Transverse colon (tissue), 4 donors: Measurements from ENCODE around the gene ARID3B. TPM values are rescaled to one million over a fixed set of nuclear protein-coding genes. Genes with fewer than 3 reads are reported as not detected.

Experiments
- DNase-seq: peaks from one replicate; pipeline ENCODE4 v3.0.0-alpha.2; 2019
- H3K27ac ChIP-seq, 4 donors: fragments of 200-600 bp; sonication (generic); 2 replicates each; pipeline ENCODE4 v1.5.1; 2016 to 2018; ENCODE audit warnings: inconsistent platforms in 4 of 4
- H3K27me3 ChIP-seq: fragments of 200-600 bp; sonication (generic); 2 replicates; pipeline ENCODE4 v1.5.1; 2017; ENCODE audit warnings: inconsistent platforms
- H3K36me3 ChIP-seq, 4 donors: fragments of 200-600 bp; sonication (generic); 2 replicates each; pipeline ENCODE4 v1.5.1; 2017 to 2019; ENCODE audit warnings: inconsistent platforms in 4 of 4
- H3K4me1 ChIP-seq, 4 donors: fragments of 200-600 bp; sonication (generic); 2 replicates each; pipeline ENCODE4 v1.5.1; 2017 to 2020; ENCODE audit warnings: inconsistent platforms in 4 of 4
- H3K4me3 ChIP-seq, 4 donors: fragments of 200-600 bp; sonication (generic); 1 replicate in 1 of 4; 2 replicates in 3 of 4; pipeline versions ENCODE4 v1.5.1 to v1.6.1; 2017 to 2019; ENCODE audit warnings: inconsistent platforms in 4 of 4
- H3K9me3 ChIP-seq, 2 donors: fragments of 200-600 bp; sonication (generic); 2 replicates each; pipeline ENCODE4 v1.5.1; 2017 to 2019; ENCODE audit warnings: inconsistent platforms in 2 of 2
- CTCF ChIP-seq, 5 experiments: fragments of 200-600 bp in 3 of 5; fragments of 450-650 bp in 2 of 5; sonication (generic) in 3 of 5; IDR thresholded peaks; 1 replicate in 2 of 5; 2 replicates in 3 of 5; pipeline ENCODE4 v1.5.1; 2016 to 2017; ENCODE audit warnings: antibody characterized with exemption in 5 of 5, inconsistent platforms in 3 of 5, mild to moderate bottlenecking in 2 of 5, moderate library complexity in 1 of 5
- EP300 ChIP-seq: sonication (generic); formaldehyde crosslinking; IDR thresholded peaks from one replicate; pipeline ENCODE4 v1.6.1; 2017; ENCODE audit warnings: antibody characterized with exemption, low read depth
- POLR2A ChIP-seq: fragments of 450-650 bp; IDR thresholded peaks from one replicate; pipeline ENCODE4 v1.6.1; 2016; ENCODE audit warnings: antibody characterized with exemption, mild to moderate bottlenecking, moderate library complexity
- POLR2AphosphoS5 ChIP-seq, 3 donors: sonication (generic); formaldehyde crosslinking; IDR thresholded peaks; one replicate each; pipeline ENCODE4 v1.6.1; 2016; ENCODE audit warnings: antibody characterized with exemption in 3 of 3
- WGBS, 2 donors: methylation state at CpG; one replicate each; pipeline ENCODE4 v1.1.5; 2018; ENCODE audit warnings: low coverage in 1 of 2; 5-methylcytosine and 5-hydroxymethylcytosine counted together
- in situ Hi-C, 4 donors: fragments of 200-750 bp; cut with MboI; loops; one replicate each; pipeline versions ENCODE4 v1.15.0 to v1.15.1; 2017; ENCODE audit warnings: low sequenced_read_pairs in 3 of 4, low pct_ligation_motif_present in 1 of 4, low pct_unique_long_range_greater_than_20kb in 1 of 4
- intact Hi-C: fragments of 100-400 bp; cut with DNase I; formaldehyde crosslinking; loops from one replicate; pipeline ENCODE4 v1.15.1; 2023; ENCODE audit warnings: low total_unique reads
- total RNA-seq, 4 donors: library from RNA; depleted of rRNA; stranded (reverse); fragments of >200 nt; gene quantifications; one replicate each; pipeline ENCODE4 v1.1.0, GENCODE V29; 2016

ARID3B gene
- total RNA-seq, 4 donors from 2014 or later: 9.6 to 25.8 (median 12.5) TPM

GRCh38 chr15:74545776-74546656 is 5.0 kb downstream of the ARID3B start:
- Histone ChIP-seq H3K9me3 (no peaks in the 10 kb centered on the region), H3K4me1 (peaks cover 18 to 56% (median 28%) of the 10 kb centered on the region in 4 donors), H3K4me3 (peak overlapping the region in 1 of 4 donors; percentile 10), H3K27me3 (no peaks in the 10 kb centered on the region), H3K36me3 (peaks cover 0 to 8% (median 4%) of the 10 kb centered on the region in 4 donors), H3K27ac (peak overlapping the region; percentile 22 to 65 (median 46))
- TF ChIP-seq POLR2AphosphoS5 (IDR thresholded peaks at IDR 0.05) (peak; percentile 81 to 90 (median 86)), EP300 (no peak), CTCF (IDR thresholded peaks at IDR 0.05) (peak in 1 of 5 experiments; percentile 25)
- DNase-seq: peak; percentile 96
- 2% methylated on average over 18 of the region's 23 CpGs; no CpG with 5 or more reads in 1 of the 2 donors for WGBS, 2 donors
- intact Hi-C loops: no loop called here
- in situ Hi-C loops: no loop called here

DNA sequence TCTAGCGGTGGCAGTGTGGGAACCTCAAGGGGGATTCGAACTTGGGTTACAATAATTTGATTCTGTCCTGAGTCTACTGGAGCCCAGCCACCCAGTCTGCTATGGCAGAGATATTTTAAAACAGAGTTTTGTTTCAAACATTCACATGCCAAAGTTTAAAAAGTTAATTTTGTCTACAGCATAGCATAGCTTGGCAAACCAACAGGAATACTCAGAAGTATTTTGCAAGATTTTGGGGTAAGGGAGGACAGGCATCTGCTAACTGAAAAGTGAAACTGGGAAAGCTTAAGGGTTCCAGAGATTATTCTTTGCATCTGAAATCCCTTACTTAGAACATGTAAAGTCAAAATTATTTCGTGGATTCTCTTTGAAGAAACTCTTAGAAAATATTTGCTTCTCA is 6.6 kb downstream of the ARID3B start:
- no peak overlapping the region for H3K27ac ChIP-seq
- DNase-seq: no peak
- TF ChIP-seq POLR2A (no peak), POLR2AphosphoS5 (IDR thresholded peaks at IDR 0.05) (no peak), CTCF (IDR thresholded peaks at IDR 0.05) (no peak), EP300 (no peak)
- no peaks in the 10 kb centered on the region for H3K27me3 ChIP-seq
- WGBS, 2 donors: 77 to 87% methylated on average over 3 of the region's 3 CpGs
- no peaks in the 10 kb centered on the region for H3K9me3 ChIP-seq
- peaks cover 0 to 12% (median 4%) of the 10 kb centered on the region in 4 donors for H3K36me3 ChIP-seq
- intact Hi-C loops (no loop called here), in situ Hi-C loops (no loop called here)
- H3K4me1 ChIP-seq: peaks cover 18 to 44% (median 20%) of the 10 kb centered on the region in 4 donors
- no peak overlapping the region for H3K4me3 ChIP-seq

DNA sequence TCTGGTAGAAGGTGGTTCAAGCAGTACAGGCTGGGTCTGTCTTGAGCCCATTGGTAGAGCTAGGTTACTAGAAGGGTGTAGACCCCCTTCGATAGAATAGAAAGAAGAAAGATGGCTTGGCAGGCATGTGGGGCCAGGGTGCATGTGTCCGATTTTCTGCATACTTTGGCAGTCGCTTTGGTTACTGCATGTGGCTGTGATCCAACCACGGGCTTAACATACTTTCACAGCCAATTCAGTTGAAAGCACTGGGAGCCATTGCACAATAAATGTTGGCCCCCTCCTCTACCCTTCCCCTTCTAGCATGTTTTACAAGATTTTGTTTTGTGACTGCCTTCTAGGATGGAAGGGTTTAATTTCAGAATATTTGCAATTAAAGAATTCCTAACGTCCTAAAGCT is 7.2 kb downstream of the ARID3B start:
- in situ Hi-C loops: no loop called here
- H3K36me3 ChIP-seq: peaks cover 0 to 12% (median 4%) of the 10 kb centered on the region in 4 donors
- no peak overlapping the region for H3K27ac ChIP-seq
- DNase-seq: no peak
- peaks cover 18 to 40% (median 19%) of the 10 kb centered on the region in 4 donors for H3K4me1 ChIP-seq
- TF ChIP-seq CTCF (IDR thresholded peaks at IDR 0.05) (no peak), EP300 (no peak)
- WGBS, 2 donors: 82 to 89% methylated on average over 3 to 5 of the region's 5 CpGs
- H3K4me3 ChIP-seq: no peak overlapping the region
- H3K9me3 ChIP-seq: no peaks in the 10 kb centered on the region
- no peaks in the 10 kb centered on the region for H3K27me3 ChIP-seq
- intact Hi-C loops: no loop called here

GRCh38 chr15:74549816-74550215 is 8.8 kb downstream of the ARID3B start:
- Histone ChIP-seq H3K4me3 (no peak overlapping the region), H3K4me1 (peaks cover 18 to 35% (median 19%) of the 10 kb centered on the region in 4 donors), H3K9me3 (no peaks in the 10 kb centered on the region), H3K27ac (no peak overlapping the region), H3K27me3 (no peaks in the 10 kb centered on the region), H3K36me3 (peaks cover 0 to 12% (median 4%) of the 10 kb centered on the region in 4 donors)
- in situ Hi-C loops (no loop called here), intact Hi-C loops (no loop called here)
- DNase-seq: no peak
- no peak for TF ChIP-seq CTCF (IDR thresholded peaks at IDR 0.05)
- no peak for TF ChIP-seq EP300
- no peak for TF ChIP-seq POLR2A
- TF ChIP-seq POLR2AphosphoS5 (IDR thresholded peaks at IDR 0.05): no peak
- 76 to 88% methylated on average over 2 to 5 of the region's 5 CpGs for WGBS, 2 donors
